22Rv1 (cell line): ENCODE results near the gene MIDN.

Experiments used
- CTCF ChIP-seq: fragments of 450-650 bp; IDR thresholded peaks from 2 replicates; pipeline ENCODE4 v1.5.1; 2017; ENCODE audit warnings: mild to moderate bottlenecking
- ZFX ChIP-seq: fragments of 450-650 bp; IDR thresholded peaks from 2 replicates; pipeline ENCODE4 v1.6.1; 2017; ENCODE audit warnings: antibody characterized with exemption, borderline replicate concordance

- TF ChIP-seq CTCF (no peak), ZFX (no peak)
Observed at GRCh38 chr19:1240925-1241324, 7.5 kb upstream of the MIDN start.
